Measurements from ENCODE around the gene SEC24D.
"Not testable (repeated sequence)": the region's sequence is repeated elsewhere in the genome, so short reads cannot be mapped to it uniquely, and the experiment has no call there.

SEC24D gene

GRCh38 chr4:118814058-118814457 is 21.9 kb downstream of the SEC24D start:
- DNase-seq (ENCODE audit: extremely low read depth in 1 of 2, low read depth in 1 of 2) = no peak

GRCh38 chr4:118813561-118813960 is 22.4 kb downstream of the SEC24D start:
- no peak for DNase-seq (ENCODE audit: extremely low read depth in 1 of 2, low read depth in 1 of 2)

- no peak for DNase-seq (ENCODE audit: extremely low read depth in 1 of 2, low read depth in 1 of 2)
Observed at GRCh38 chr4:118811832-118812231, 24.1 kb downstream of the SEC24D start.

- no peak for DNase-seq (ENCODE audit: extremely low read depth in 1 of 2, low read depth in 1 of 2)
Observed at GRCh38 chr4:118810991-118811764, 24.7 kb downstream of the SEC24D start.

- no peak for DNase-seq (ENCODE audit: extremely low read depth in 1 of 2, low read depth in 1 of 2)
Observed at GRCh38 chr4:118807659-118808058, 28.3 kb downstream of the SEC24D start.

GRCh38 chr4:118803253-118803652 is 32.7 kb downstream of the SEC24D start:
- DNase-seq (ENCODE audit: extremely low read depth in 1 of 2, low read depth in 1 of 2) = no peak

- DNase-seq (ENCODE audit: extremely low read depth in 1 of 2, low read depth in 1 of 2) = no peak
Observed at GRCh38 chr4:118801895-118802575, 33.9 kb downstream of the SEC24D start.

GRCh38 chr4:118799231-118799942 is 36.5 kb downstream of the SEC24D start:
- DNase-seq (ENCODE audit: extremely low read depth in 1 of 2, low read depth in 1 of 2) = no peak

- DNase-seq (ENCODE audit: extremely low read depth in 1 of 2, low read depth in 1 of 2) = no peak
Observed at GRCh38 chr4:118798658-118799057, 37.3 kb downstream of the SEC24D start.

- no peak for DNase-seq (ENCODE audit: extremely low read depth in 1 of 2, low read depth in 1 of 2)
Observed at GRCh38 chr4:118797558-118798142, 38.3 kb downstream of the SEC24D start.

GRCh38 chr4:118791690-118792446 is 44.1 kb downstream of the SEC24D start:
- DNase-seq (ENCODE audit: extremely low read depth in 1 of 2, low read depth in 1 of 2) = not testable (repeated sequence)

- no peak for DNase-seq (ENCODE audit: extremely low read depth in 1 of 2, low read depth in 1 of 2)
Observed at GRCh38 chr4:118790544-118790943, 45.4 kb downstream of the SEC24D start.

- DNase-seq (ENCODE audit: extremely low read depth in 1 of 2, low read depth in 1 of 2) = no peak
Observed at GRCh38 chr4:118788911-118789310, 47.0 kb downstream of the SEC24D start.

GRCh38 chr4:118787844-118788380 is 48.0 kb downstream of the SEC24D start:
- no peak for DNase-seq (ENCODE audit: extremely low read depth in 1 of 2, low read depth in 1 of 2)

- DNase-seq (ENCODE audit: extremely low read depth in 1 of 2, low read depth in 1 of 2) = no peak
Observed at GRCh38 chr4:118784776-118785175, 51.1 kb downstream of the SEC24D start.

GRCh38 chr4:118783887-118784286 is 52.0 kb downstream of the SEC24D start:
- no peak for DNase-seq (ENCODE audit: extremely low read depth in 1 of 2, low read depth in 1 of 2)

- DNase-seq (ENCODE audit: extremely low read depth in 1 of 2, low read depth in 1 of 2) = not testable (repeated sequence)
Observed at GRCh38 chr4:118782886-118783285, 53.0 kb downstream of the SEC24D start.

- DNase-seq (ENCODE audit: extremely low read depth in 1 of 2, low read depth in 1 of 2) = not testable (repeated sequence)
Observed at GRCh38 chr4:118777649-118778048, 58.3 kb downstream of the SEC24D start.

GRCh38 chr4:118776955-118777640 is 58.8 kb downstream of the SEC24D start:
- not testable (repeated sequence) for DNase-seq (ENCODE audit: extremely low read depth in 1 of 2, low read depth in 1 of 2)
